SKM-1 (cell line): ENCODE results near the gene DAP.
"Not testable (repeated sequence)": the region's sequence is repeated elsewhere in the genome, so short reads cannot be mapped to it uniquely, and the experiment has no call there.

ENCODE experiments used
- DNase-seq: peaks from one replicate; lab custom pipeline; 2025; ENCODE audit not compliant: unreplicated experiment; lab: John Stamatoyannopoulos, UW

The DAP gene

DNA sequence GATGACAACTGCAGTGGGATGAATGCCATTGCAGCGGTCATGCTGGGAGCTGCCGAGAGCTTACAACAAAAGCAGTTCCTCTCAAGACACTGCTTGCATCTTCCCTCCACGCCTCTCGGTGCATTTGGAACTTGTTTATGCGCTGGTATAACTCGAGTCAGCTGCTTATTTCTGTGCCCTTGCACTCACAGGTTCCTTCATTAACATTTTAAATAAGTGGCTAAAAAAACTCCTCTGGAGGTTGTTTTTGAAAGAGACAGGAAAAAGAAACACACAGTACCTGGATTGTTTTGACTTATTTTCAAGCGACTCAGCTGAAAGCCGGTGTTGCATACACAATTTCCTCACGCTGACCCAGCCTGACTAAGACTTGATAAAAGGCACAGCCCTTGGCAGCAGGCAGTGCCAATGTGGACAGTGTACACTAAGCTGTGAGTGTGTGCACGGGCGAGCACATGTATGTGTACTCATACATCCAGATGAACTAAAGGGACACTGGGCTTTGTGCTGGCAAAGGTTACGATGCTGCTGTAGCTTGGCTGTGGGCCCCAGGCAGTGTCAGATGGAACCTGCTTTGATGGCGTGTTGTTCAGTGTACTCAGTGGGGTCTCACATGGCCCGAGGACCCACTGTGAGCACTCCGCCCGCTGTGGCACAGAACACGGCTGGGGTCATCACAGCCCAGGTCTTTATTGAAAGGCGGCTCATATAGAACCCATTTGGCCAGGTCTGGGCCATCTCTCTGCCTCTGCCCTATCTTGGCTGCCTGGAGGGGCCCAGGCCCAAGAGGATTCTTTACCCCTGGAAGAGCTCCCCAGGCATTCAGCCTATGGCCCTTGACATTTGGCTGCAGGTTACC is 104.8 kb downstream of the DAP start:
- no peak for DNase-seq

GRCh38 chr5:10655161-10655971 is 105.7 kb downstream of the DAP start:
- no peak for DNase-seq

DNA sequence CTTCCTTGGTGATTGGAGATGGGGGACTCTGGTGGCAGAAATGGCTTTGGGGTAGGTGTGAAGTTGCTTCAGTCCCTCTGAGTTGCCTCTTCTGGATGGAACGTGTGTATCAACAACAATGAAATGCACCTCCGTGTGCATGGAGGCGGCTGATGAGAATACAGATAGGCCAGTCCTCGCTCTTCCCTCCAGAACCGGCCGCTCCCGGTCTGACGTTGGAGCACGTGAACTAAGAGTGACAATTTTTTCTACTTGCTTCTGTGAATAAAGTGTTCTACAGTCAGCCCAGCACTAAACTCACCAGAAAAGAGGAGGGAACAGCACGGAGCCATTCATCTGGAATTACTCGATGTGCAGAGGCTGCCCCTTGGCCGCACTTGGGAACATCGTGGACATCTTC is 106.5 kb downstream of the DAP start:
- no peak for DNase-seq

DNA sequence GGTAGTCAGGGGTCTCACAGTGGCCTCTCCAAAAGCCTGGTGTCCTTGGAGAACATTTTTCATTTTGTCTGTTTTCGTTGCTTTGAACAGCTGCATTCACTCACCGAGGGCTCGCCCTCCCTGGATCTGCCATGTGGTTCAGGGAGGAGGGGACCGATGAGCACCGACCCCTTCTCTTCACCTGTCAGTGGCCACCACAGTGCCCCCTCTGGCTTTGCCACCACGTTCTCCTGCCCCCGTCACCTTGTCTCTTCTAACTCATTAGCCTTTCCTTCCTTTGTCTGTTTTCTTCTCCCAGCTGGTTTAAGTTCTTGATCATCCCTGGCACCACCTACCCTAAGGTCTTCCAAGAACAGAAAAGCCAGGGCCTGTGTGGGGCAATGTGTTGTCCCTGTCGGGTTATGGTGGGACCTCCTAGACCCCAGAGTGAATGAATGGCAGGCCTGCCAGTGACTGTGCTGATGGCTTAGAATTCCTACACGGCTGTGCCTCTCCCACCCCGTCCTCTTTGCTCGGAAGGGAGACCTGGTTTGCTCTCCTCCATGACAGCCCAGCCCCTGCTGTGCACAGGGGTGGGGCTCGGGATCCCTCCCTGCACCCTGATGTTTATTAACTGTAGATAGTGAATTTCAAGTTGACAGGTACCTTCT is 107.2 kb downstream of the DAP start:
- no peak for DNase-seq

DNA sequence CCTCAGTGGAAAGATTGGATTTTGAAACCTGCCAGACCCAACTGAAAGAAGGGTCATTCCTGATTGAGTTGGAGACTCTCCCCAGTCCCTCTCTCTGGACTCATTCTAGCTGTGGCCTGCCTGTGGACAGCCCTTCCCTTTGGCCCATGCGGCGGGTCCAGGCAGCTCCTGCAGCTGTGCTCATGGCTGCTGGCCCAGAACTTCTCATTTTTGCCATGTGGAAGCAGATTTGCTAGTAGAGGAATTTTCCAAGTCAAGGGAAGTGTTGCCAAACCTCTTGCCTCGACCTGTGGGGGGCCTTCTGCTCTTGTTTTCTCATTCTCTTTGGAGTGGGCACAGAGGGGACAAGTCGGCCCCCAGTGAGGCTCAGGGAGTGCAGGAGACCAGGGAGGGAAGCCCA is 108.0 kb downstream of the DAP start:
- no peak for DNase-seq

GRCh38 chr5:10652606-10653005 is 108.4 kb downstream of the DAP start:
- DNase-seq = no peak

GRCh38 chr5:10652151-10652550 is 108.9 kb downstream of the DAP start:
- no peak for DNase-seq

DNA sequence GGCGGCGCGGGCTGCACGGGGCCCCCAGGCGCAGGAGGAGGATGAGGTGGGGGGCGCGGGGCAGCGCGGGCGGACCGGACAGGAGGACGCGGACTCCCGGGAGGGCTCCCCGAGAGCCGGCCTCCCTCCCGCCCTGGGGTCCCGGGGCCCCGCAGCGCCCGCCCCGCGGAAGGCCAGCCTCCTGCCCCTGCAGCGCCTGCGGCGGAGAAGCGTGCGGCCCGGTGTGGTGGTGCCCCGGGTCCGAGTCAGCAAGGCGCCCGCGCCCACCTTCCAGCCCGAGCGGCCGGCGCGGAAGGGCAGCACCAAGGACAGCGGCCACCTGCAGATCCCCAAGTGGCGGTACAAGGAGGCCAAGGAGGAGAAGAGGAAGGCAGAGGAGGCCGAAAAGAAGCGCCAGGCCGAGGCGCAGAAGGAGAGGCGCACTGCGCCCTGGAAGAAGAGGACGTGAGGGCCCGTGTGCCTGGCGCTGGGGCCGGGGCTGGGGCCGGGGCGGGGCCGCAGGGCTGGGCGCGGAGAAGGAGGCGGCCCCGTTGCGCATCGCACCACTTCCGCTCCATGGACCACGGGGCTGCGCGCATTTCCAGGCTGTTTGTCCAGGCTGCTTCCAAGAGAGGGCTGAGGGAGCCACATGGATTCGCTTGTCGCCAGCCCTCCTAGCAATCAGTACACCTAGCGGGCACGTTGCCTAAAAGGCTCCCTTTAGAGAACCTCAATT is 111.2 kb downstream of the DAP start:
- no peak for DNase-seq

GRCh38 chr5:10648806-10649665 is 112.0 kb downstream of the DAP start:
- DNase-seq = no peak

DNA sequence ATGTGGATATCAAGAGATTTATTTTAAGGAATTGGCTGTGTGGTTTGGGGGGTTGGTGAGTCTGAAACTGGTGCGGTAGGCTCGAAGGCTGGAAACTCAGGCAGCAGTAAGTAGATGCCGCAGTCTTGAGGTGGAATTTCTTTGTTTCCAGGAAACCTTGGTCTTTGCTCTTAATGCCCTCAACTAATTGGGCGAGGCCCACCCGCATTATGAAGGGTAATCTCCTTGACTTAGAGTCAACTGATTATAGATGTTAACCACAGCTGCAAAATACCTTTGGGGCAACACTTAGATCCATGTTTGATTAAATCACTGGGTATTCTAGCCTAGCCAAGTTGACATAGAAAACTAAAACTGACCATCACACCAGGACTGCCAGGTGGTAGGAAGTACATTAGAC is 113.4 kb downstream of the DAP start:
- DNase-seq = no peak

- DNase-seq = no peak
Observed at GRCh38 chr5:10645671-10646070, 115.4 kb downstream of the DAP start.

DNA sequence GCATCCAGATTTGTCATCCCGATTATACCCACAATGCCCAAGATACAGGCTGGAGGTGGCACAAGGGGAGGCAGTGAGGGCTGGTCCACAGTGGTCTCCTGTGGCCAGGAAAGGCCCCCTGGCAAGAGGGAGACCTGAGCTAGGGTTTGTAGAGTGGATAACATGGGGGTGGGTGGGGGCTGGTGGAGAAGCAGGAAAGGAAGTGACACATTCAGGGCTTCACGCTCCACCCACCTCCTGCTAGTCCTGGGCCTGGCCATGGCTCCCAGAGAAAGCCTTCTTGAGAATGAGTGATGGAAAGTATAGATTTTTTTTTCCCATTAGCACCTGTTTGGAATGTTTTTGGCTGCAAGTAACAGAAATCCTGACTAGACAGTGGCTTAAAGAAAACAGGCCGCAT is 115.9 kb downstream of the DAP start:
- DNase-seq = no peak

- DNase-seq = no peak
Observed at GRCh38 chr5:10644192-10644591, 116.8 kb downstream of the DAP start.

DNA sequence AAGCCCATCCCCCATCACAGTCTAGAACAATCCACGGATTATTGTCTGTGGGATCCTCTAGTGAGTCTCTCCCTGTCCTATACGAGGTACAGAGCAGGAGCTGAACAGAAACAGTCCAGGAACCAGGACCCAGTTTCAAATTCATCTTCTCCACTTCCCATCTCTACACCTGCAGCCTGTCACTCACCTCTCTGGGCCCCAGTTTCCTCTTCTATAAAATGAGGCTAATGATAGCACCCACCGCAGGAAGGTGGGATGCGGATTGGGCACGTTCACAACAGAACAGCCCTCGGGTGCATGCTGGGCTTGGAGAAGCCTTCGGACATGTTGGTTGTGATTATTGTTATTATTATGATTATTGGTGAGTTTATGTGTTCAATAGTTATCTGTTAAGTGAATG is 118.7 kb downstream of the DAP start:
- DNase-seq = no peak

GRCh38 chr5:10639846-10640368 is 121.1 kb downstream of the DAP start:
- no peak for DNase-seq

DNA sequence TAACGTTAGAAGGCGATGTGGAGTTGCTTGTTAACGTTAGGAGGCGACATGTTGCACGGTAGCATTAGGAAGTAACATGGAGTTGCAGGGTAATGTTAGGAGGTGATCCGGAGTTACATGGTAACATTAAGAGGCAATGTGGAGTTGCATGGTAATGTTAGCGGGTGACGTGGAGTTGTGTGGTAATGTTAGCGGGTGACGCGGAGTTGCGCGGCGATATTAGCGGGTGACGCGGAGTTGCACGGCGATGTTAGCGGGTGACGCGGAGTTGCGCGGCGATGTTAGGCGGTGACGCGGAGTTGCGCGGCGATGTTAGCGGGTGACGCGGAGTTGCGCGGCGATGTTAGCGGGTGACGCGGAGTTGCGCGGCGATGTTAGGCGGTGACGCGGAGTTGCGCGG is 122.3 kb downstream of the DAP start:
- not testable (repeated sequence) for DNase-seq

- DNase-seq = no peak
Observed at GRCh38 chr5:10637944-10638343, 123.1 kb downstream of the DAP start.

- DNase-seq = no peak
Observed at GRCh38 chr5:10636363-10637142, 124.5 kb downstream of the DAP start.

GRCh38 chr5:10635867-10636350 is 125.1 kb downstream of the DAP start:
- DNase-seq = no peak
